ENCODE measurements around the gene PHLPP1.
A peak's percentile ranks its signal among the peaks of the same experiment; 100 is the strongest.

The PHLPP1 gene

GRCh38 chr18:62744076-62744968 is 29.0 kb downstream of the PHLPP1 start:
- DNase-seq: no peak

DNA sequence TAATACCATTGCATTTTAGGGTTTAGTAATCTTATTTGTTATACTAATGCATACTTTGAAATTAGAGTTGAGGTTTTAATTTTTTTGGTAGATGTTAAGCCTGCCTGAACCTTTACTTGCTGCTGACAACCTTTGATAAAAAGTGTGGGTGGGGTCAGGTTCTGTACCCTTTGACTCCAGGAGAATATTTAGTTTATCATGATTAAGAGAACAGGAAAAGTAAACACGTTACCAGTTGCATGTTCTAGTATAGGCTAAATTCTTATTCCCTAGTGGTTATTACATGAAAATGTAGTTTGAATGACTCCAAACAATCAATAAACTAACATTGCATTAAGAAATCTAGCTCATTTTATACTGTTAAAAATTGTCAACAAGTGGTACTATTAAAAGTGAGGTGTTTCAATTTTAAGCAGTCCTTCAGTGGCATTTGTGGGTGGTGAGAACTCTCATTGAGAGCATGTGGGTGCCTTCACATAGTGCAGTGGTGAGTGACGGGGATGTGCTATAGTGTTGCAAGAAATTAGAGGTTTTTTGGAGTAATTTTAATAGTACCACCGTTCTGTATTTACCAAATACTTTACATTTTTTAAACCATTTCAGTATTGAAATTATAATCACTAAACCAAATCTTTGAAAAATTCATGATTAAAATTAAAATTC is 29.9 kb downstream of the PHLPP1 start:
- DNase-seq: no peak

DNA sequence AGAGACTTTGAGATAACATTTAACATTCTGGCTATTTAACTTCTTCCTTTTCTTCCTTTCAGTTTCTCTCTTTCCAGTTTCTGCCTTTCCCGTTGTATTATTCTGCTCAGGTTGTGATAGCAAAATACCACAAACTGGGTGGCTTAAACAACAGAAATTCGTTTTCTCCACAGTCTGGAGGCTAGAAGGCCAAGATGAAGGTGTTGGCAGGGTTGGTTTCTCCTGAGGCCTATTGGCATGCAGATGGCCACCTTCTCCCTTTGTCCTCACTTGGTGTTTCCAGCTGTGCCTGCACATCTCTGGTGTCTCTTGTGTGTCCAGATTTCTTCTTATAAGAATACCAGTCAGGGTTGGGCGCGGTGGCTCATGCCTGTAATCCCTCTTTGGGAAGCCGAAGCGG is 34.0 kb downstream of the PHLPP1 start:
- DNase-seq: no peak

- no peak for DNase-seq
Measured at GRCh38 chr18:62751341-62751821, 36.0 kb downstream of the PHLPP1 start.

DNA sequence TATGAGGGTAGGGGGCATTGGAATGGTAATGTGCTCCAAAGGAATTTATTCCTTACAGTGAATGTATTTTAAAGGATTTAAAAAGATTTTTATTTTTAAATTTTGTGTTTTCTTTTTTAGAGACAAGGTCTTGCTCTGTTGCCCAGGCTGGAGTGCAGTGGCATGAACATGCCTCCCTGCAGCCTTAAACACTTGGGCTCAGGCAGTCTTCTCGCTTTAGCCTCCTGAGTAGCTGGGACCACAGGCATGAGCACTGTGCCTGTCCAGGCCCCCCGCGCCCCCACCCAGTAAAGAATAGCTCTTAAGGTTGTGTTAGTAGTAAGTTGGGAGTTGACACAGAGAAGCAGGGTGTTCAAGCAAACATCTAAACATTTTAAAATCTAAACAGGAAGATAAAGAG is 36.6 kb downstream of the PHLPP1 start:
- no peak for DNase-seq

GRCh38 chr18:62754026-62754425 is 38.7 kb downstream of the PHLPP1 start:
- DNase-seq: no peak

DNA sequence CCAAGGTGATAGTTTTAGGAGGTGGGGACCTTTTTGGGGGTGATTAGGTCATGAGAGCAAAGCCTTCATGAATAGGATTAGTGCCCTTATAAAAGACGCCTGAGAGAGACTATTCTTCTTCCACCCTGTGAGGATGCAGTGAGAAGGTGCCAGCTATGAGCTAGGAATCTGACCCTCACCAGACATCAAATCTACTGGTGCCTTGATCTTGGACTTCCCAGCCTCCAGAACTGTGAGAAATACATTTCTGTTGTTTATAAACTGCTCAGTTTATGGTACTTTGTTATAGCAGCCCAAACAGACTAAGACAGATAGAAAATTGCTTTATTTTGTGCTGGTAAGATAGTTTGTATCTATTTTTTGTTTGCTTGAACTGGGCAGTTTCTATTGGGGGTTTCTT is 40.1 kb downstream of the PHLPP1 start:
- no peak for DNase-seq

DNA sequence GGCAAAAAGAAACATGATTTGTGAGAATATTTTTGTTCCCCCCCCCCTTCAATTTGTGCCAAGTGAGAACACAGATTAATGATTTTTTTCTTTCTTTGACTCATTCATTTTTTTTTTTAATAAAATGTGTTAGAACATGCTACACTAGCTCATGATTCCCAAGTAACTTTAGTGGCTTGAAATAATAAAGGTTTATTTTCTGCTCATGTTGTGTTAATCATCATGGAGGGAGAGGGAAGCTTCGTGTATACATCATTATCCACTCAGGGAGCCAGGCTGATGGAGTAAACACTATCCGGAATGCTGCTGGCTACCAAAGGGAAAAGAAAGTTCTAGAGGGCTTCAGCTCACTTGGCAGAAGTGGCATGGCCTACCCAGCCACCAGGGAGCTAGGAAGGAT is 40.6 kb downstream of the PHLPP1 start:
- DNase-seq: no peak

GRCh38 chr18:62757399-62758010 is 42.2 kb downstream of the PHLPP1 start:
- DNase-seq: no peak

DNA sequence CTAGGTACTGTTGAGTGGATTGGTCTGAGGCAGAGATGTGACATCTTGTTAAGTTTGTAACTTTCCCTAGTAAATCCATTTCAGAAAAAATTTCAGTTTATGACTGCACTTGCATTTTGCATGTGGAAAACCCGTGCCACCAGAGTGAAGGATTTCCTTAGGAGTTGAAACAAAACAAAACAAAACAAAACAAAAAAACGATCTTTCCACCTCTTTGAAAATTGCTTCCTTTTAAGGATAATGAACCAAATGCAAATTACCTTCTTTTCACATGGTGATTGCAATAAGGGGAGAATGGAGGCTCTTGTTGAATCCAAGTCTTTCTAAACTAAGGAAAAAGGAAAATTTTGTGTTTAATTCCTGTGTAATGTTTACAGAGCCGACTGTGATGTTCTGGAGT is 43.2 kb downstream of the PHLPP1 start:
- DNase-seq: no peak

GRCh38 chr18:62759704-62760402 is 44.5 kb downstream of the PHLPP1 start:
- DNase-seq: no peak

GRCh38 chr18:62760403-62760734 is 45.0 kb downstream of the PHLPP1 start:
- DNase-seq: no peak

- no peak for DNase-seq
Measured at GRCh38 chr18:62763101-62763521, 47.8 kb downstream of the PHLPP1 start.

DNA sequence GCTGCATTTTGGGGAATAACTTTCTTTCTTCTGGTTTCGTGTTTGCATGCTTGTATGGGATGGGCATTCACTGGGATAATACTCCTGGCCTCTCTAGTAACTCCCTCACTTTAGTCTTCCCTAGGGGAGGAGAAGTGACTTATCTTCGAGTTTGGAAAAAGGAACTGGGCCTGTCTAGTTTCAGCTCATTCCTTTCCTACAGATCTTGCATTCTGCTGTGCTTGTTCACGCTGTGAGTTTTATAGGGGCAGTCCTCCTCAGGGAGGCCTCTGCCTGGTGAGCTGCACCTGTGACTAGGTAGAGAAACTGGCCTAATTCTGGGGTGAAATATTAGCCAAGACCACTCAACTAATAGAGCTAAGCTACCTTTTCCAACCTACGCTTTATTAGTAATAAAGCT is 50.9 kb downstream of the PHLPP1 start:
- DNase-seq: peak; percentile 8

DNA sequence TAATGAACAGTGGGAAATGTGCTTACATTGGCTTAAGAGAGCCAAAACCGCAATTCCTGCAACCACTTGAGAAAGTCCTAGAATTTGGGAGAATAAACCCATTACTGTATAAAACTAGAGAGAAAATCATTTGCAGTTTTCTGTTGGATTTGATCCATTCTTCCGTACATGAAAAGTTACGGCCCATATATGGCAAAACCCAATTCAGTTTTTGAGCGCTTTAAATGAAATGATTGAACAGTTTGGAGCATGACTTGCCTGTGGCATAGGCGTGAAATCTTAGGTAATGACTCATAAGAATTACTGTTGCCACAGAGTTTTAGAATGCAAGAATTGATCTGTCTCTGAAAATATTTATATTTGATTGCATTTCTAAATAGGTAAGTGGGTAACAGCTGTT is 52.0 kb downstream of the PHLPP1 start:
- no peak for DNase-seq

DNA sequence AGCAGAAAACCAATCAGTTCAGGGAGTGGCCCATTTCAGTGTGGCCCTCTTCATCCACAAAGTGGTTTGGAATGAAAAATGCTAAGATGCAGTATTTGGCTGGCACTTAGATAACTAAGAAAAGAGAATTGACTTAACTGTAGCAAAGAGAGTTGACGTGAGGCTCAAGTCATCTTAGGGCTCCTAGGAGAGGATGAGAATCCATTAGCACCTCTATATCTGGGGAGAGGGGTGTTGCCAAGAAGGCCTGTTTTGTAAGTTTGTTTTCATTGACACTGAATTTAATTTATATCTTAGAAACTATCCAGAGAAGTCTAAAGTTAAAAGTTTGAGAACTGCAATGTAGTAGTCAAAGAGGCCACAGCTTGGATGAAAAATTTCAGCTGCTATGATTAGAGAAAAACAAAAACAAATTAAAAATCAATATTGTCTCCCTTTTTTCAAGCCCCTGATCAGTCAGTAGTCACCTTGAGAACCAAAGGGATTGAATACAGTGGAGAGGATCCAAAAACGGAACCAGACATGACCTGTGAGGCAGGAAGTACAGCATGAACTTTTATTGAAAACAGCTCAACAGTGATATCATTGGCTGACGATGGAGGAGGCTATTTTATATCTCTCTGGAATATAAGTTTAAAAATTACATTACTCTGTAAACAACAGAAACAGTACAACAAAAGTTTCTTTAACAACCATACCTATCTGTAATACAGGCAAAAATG is 52.7 kb downstream of the PHLPP1 start:
- DNase-seq: no peak

GRCh38 chr18:62768558-62768943 is 53.2 kb downstream of the PHLPP1 start:
- DNase-seq: no peak

DNA sequence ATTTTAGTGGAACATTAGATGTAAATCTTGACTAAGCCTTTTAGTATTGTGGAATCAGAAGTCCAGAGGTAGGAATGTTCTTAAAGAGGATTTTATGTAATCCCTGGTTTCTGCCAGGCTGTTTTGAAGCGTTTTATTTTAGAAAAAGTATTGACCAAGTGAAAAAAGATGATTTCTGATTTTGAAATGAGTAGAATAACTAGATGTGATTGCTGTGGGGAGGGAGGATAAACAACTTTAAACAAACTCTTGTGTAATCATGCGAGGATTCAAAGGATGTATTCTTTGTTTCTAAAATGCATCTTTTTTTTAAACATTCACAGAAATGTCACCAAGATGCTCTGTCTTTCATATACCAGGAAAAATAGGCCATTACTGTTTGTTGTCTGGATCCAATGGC is 53.9 kb downstream of the PHLPP1 start:
- DNase-seq: no peak

- DNase-seq: peak; percentile 35
Measured at GRCh38 chr18:62771494-62772270, 56.3 kb downstream of the PHLPP1 start.

DNA sequence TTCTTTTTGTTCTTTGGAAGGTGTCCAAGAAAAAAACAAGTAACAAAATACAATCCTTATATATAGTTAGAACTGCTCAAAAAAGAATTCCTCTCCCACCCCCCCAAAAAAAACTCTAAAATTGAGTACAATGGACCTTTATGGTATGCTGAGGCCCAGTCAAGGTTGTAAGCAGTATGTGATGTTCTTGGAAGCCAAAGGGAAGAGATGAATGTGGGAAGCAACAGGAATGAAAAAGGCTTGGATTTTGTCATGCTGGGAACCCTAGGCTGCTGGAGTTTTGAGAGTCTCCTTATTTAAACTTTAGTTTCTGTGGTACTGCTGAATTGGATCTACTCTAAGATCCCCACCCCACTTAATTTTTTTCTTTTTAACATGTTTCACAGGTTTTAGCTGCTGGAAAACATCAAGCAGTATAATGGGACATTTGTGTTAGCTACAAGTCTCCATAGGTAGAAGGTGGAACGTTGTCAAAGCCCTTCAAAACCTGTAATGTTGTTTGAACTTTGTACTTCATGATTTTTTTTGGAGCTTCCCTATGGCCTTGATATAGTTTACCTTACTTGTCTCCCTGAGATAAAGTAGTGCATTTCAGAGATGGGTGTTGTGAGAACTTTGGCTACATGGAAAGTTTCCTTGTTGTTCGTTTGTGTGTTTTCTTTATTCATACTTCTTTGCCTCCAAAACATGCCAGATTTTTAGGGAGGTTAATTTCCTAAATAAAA is 57.7 kb downstream of the PHLPP1 start:
- no peak for DNase-seq

- no peak for DNase-seq
Measured at GRCh38 chr18:62773691-62774090, 58.4 kb downstream of the PHLPP1 start.

Measured in MV-4-11 (cell line).